Testis (tissue), 2 donors: Measurements from ENCODE around the gene CSF2.

ENCODE experiments used
- POLR2A ChIP-seq: fragments of 450-650 bp; IDR thresholded peaks from one replicate; pipeline ENCODE4 v1.6.1; 2017; ENCODE audit warnings: antibody characterized with exemption, mild to moderate bottlenecking, moderate library complexity
- TF ChIP-seq, protein P1 (sequence below), 3 experiments: fragments of 450-650 bp in 2 of 3; fragments of 200-600 bp in 1 of 3; sonication (generic) in 1 of 3; IDR thresholded peaks; one replicate each; pipeline ENCODE4 v1.5.1; 2016 to 2019; ENCODE audit warnings: antibody characterized with exemption in 3 of 3, mild to moderate bottlenecking in 2 of 3, moderate library complexity in 1 of 3

DNA sequence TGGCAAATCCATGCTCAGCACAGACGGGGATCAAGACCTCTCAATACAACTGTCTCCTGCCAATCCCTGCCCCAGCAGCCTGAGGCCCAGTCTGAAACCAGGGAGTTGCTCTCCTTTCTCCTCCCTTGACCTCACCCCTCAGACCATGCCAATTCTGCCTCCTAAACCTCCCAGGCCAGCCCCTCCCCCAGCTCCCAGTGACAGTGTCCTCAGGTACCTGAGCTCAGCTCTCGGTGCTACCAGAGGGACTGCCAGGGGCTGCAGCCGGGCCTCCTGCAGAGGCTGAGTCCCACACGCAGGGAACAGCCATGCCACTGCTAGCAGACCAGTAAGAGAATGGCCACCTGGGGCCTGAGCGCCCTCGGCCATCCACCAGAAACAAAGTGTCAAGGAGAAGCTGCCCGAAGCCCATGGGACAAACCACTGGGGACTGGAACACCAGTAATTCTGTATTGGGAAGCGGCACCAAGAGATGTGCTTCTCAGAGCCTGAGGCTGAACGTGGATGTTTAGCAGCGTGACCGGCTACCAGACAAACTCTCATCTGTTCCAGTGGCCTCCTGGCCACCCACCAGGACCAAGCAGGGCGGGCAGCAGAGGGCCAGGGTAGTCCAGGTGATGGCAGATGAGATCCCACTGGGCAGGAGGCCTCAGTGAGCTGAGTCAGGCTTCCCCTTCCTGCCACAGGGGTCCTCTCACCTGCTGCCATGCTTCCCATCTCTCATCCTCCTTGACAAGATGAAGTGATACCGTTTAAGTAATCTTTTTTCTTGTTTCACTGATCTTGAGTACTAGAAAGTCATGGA is 13.7 kb upstream of the CSF2 start:
- TF ChIP-seq, protein P1, sequence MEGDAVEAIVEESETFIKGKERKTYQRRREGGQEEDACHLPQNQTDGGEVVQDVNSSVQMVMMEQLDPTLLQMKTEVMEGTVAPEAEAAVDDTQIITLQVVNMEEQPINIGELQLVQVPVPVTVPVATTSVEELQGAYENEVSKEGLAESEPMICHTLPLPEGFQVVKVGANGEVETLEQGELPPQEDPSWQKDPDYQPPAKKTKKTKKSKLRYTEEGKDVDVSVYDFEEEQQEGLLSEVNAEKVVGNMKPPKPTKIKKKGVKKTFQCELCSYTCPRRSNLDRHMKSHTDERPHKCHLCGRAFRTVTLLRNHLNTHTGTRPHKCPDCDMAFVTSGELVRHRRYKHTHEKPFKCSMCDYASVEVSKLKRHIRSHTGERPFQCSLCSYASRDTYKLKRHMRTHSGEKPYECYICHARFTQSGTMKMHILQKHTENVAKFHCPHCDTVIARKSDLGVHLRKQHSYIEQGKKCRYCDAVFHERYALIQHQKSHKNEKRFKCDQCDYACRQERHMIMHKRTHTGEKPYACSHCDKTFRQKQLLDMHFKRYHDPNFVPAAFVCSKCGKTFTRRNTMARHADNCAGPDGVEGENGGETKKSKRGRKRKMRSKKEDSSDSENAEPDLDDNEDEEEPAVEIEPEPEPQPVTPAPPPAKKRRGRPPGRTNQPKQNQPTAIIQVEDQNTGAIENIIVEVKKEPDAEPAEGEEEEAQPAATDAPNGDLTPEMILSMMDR (IDR thresholded peaks at IDR 0.05), result no peak
- TF ChIP-seq POLR2A, result no peak
